Activated naive CD8-positive, alpha-beta T cell (primary cell): ENCODE measurements around the gene DNMBP.
"Not testable (repeated sequence)": the region's sequence is repeated elsewhere in the genome, so short reads cannot be mapped to it uniquely, and the experiment has no call there.

Experiments
- H3K27ac Mint-ChIP-seq: one replicate; pipeline ENCODE4 v1.8.0; 2021; ENCODE audit warnings: mixed read lengths
- H3K27me3 Mint-ChIP-seq: one replicate; pipeline ENCODE4 v1.8.0; 2021; ENCODE audit warnings: mixed read lengths
- H3K36me3 Mint-ChIP-seq: one replicate; pipeline ENCODE4 v1.8.0; 2021; ENCODE audit warnings: mixed read lengths
- H3K4me1 Mint-ChIP-seq: one replicate; pipeline ENCODE4 v1.8.0; 2021; ENCODE audit warnings: low read depth, mixed read lengths
- H3K4me3 Mint-ChIP-seq: one replicate; pipeline ENCODE4 v1.8.0; 2021; ENCODE audit warnings: mild to moderate bottlenecking, mixed read lengths
- H3K9me3 Mint-ChIP-seq: one replicate; pipeline ENCODE4 v1.8.0; 2021; ENCODE audit warnings: low read depth, mixed read lengths

Gene DNMBP

DNA sequence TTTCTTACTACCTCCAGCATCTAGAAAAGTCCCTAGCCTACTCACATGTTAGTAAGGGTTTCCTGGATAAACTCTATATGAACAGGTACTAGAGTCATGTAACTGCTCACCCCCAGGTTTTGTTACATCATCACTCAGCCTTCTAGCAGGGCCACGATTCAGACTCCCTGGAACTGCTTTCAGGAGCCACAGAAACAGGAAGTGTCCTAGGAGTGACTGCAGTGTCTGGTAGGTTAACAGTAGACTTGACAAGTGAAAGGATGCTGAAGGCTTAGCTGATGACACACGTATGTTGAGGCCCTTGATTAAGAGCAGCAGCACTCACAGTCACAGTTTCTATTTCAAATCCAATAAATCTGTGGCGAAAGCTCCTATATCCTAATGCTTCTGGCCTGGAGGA lies 101.2 kb downstream of the DNMBP start:
- H3K4me3 Mint-ChIP-seq: no peak overlapping the region
- peaks cover 19% of the 10 kb centered on the region for H3K36me3 Mint-ChIP-seq

DNA sequence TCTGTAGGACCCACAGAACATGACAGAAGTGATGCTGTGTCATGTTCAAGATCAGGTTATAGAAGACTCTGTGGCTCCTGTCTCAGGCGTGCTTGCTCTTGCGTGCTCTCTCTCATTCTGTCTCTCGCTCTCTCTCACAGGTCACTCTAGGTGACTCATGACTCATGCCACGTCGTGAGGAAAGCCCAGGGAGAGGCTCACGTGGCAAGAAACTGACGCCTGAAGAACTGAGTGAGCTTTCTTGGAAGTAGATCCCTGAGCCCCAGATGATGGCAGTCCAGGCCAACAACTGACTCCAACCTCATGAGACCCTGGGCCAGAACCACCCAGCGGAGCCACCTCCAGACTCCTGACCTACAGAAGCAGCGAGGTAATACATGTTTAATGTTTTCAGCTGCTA lies 103.3 kb downstream of the DNMBP start:
- Mint-ChIP-seq H3K27me3 (no peaks in the 10 kb centered on the region), H3K4me1 (no peaks in the 10 kb centered on the region), H3K9me3 (no peaks in the 10 kb centered on the region), H3K27ac (no peak overlapping the region), H3K4me3 (no peak overlapping the region), H3K36me3 (peaks cover 20% of the 10 kb centered on the region)

More for the DNA sequence above, 101.2 kb downstream of the DNMBP start:
- Mint-ChIP-seq H3K27ac (no peak overlapping the region), H3K9me3 (no peaks in the 10 kb centered on the region), H3K27me3 (no peaks in the 10 kb centered on the region), H3K4me1 (no peaks in the 10 kb centered on the region)

- H3K9me3 Mint-ChIP-seq: no peaks in the 10 kb centered on the region
- H3K4me3 Mint-ChIP-seq: no peak overlapping the region
- H3K27ac Mint-ChIP-seq: no peak overlapping the region
- H3K4me1 Mint-ChIP-seq: no peaks in the 10 kb centered on the region
- H3K27me3 Mint-ChIP-seq: no peaks in the 10 kb centered on the region
- peaks cover 20% of the 10 kb centered on the region for H3K36me3 Mint-ChIP-seq
These were observed 103.8 kb downstream of the DNMBP start for GRCh38 chr10:99905971-99906370.

DNA sequence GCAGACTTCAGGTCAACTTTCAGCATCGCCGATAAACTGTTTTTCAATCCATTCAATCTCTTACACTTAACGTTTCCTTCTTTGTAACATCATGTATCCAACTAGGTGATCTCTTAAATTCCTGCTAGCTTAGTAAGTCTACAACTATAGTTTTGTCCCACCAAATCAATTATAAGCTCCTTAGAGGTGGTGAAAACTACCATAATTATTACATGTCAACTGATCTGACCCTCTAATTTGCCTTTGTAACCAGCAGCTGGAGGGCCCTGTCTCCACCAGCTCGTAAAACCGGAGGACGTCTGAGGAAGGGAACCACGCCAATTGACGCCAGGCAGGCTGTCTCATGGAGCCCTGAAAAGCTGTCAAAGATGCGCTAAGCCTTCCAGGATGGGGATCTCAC lies 113.9 kb downstream of the DNMBP start:
- H3K27me3 Mint-ChIP-seq: no peaks in the 10 kb centered on the region
- H3K4me3 Mint-ChIP-seq: no peak overlapping the region
- no peak overlapping the region for H3K27ac Mint-ChIP-seq
- H3K9me3 Mint-ChIP-seq: no peaks in the 10 kb centered on the region
- peaks cover 26% of the 10 kb centered on the region for H3K36me3 Mint-ChIP-seq
- H3K4me1 Mint-ChIP-seq: no peaks in the 10 kb centered on the region

GRCh38 chr10:99895066-99895465 lies 114.7 kb downstream of the DNMBP start:
- H3K4me1 Mint-ChIP-seq, H3K27me3 Mint-ChIP-seq, H3K4me3 Mint-ChIP-seq, H3K9me3 Mint-ChIP-seq, H3K27ac Mint-ChIP-seq: not testable (repeated sequence)
- peaks cover 26% of the 10 kb centered on the region for H3K36me3 Mint-ChIP-seq

DNA sequence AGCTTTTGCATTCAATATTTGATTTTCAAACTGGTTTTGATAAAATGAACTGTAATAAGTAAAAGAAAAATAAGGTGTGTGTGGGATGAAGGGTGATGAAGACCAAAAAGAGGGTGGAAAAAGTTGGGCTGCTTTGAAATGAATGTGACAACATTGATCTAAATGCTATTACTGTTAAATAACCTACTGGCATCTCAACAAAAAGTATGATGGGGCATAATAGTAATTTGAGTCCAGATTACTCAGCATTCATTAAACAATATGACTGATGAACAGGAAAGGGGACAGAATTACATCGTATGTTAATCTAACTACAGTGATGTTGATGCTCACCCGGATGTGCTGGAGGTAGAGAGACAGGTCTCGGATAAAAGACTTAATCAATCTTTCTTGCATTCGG lies 115.1 kb downstream of the DNMBP start:
- Mint-ChIP-seq H3K9me3 (no peaks in the 10 kb centered on the region), H3K4me3 (no peak overlapping the region), H3K27ac (no peak overlapping the region), H3K36me3 (peaks cover 23% of the 10 kb centered on the region), H3K27me3 (no peaks in the 10 kb centered on the region), H3K4me1 (no peaks in the 10 kb centered on the region)

DNA sequence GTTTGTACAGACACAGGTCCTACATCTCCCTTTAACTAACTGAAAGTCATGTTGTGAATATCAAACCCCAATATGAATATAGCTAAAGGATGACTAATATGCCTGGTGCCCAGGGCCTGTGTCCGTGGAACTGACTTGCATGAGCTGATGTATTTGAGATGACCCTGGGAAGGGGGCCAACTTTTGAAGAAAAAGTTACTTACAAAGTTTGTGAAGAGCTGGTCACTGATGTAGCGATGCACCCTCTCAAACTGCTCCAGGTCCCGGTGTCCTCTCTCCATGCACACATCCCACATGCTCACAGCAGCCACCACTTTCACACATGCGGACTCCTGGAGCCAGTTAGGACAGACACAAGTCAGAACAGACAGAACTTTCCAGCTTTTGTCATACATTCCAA lies 121.1 kb downstream of the DNMBP start:
- no peaks in the 10 kb centered on the region for H3K9me3 Mint-ChIP-seq
- peaks cover 18% of the 10 kb centered on the region for H3K36me3 Mint-ChIP-seq
- no peaks in the 10 kb centered on the region for H3K4me1 Mint-ChIP-seq
- no peak overlapping the region for H3K4me3 Mint-ChIP-seq
- H3K27me3 Mint-ChIP-seq: no peaks in the 10 kb centered on the region
- H3K27ac Mint-ChIP-seq: no peak overlapping the region

DNA sequence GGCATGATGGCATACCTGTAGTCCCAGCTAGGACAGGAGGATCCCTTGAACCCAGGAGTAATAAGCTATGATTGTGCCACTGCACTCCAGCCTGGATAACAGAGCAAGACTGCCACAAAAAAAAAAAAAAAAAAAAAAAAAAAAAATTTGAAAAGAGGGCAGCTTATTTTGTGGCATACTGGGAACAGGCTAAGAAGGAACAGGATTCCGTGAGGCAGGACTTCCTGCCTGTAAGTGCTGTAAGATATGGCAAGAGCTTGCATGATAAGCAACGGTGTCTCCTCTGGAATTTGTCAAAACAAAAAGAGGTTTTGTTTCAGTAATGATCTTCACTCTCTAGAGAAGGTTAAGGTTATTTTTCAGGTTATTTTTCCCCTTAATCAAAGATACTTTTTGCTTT lies 126.2 kb downstream of the DNMBP start:
- no peaks in the 10 kb centered on the region for H3K9me3 Mint-ChIP-seq
- H3K27ac Mint-ChIP-seq: no peak overlapping the region
- peaks cover 4% of the 10 kb centered on the region for H3K4me1 Mint-ChIP-seq
- peaks cover 28% of the 10 kb centered on the region for H3K36me3 Mint-ChIP-seq
- H3K27me3 Mint-ChIP-seq: no peaks in the 10 kb centered on the region
- H3K4me3 Mint-ChIP-seq: no peak overlapping the region

DNA sequence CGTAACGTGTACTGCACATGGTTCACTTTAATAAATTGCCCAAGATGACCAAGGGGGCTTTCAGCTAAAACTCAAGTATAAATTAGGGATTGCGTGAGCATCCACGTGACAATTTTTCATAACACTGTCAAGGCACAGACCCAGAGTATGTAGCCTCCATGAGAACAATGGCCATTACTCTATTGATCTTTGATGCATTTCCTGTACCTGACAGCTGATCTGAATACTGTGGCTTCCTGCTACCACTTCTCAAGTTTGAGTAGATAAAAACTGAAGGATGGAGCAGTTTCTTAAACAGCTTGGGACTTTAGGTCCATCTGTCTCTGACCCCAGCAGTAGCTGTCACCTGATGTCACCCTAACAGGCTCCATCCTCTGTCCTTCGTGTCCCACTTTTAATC lies 128.4 kb downstream of the DNMBP start:
- H3K27ac Mint-ChIP-seq: no peak overlapping the region
- H3K9me3 Mint-ChIP-seq: no peaks in the 10 kb centered on the region
- H3K27me3 Mint-ChIP-seq: no peaks in the 10 kb centered on the region
- H3K4me1 Mint-ChIP-seq: peaks cover 6% of the 10 kb centered on the region
- H3K36me3 Mint-ChIP-seq: peaks cover 39% of the 10 kb centered on the region
- H3K4me3 Mint-ChIP-seq: no peak overlapping the region

GRCh38 chr10:99880080-99880835 lies 129.5 kb downstream of the DNMBP start:
- H3K36me3 Mint-ChIP-seq: peaks cover 44% of the 10 kb centered on the region
- peaks cover 6% of the 10 kb centered on the region for H3K4me1 Mint-ChIP-seq
- H3K9me3 Mint-ChIP-seq: no peaks in the 10 kb centered on the region
- no peak overlapping the region for H3K27ac Mint-ChIP-seq
- H3K27me3 Mint-ChIP-seq: peaks cover 9% of the 10 kb centered on the region
- no peak overlapping the region for H3K4me3 Mint-ChIP-seq

DNA sequence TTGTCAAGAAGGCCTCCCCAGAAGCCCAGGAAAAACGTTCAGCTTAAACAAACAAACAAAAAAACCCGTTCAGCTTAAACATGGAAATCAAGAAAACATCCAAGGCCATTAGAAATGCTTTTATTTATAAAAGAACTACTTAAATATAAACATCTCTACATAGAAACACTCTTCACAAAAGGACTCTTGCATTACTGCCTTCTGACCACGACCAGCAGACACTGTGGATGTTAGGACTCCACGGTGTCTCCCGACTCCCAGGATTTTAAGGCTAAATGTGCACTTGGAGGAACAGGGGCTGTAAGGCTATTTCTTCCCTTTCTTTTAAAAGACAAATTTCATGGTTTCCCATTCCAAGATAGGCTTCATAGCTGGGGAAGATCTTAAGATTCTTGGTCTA lies 134.3 kb downstream of the DNMBP start:
- H3K27me3 Mint-ChIP-seq: peaks cover 38% of the 10 kb centered on the region
- no peak overlapping the region for H3K27ac Mint-ChIP-seq
- peaks cover 12% of the 10 kb centered on the region for H3K4me1 Mint-ChIP-seq
- no peaks in the 10 kb centered on the region for H3K9me3 Mint-ChIP-seq
- H3K36me3 Mint-ChIP-seq: peaks cover 42% of the 10 kb centered on the region
- H3K4me3 Mint-ChIP-seq: no peak overlapping the region

DNA sequence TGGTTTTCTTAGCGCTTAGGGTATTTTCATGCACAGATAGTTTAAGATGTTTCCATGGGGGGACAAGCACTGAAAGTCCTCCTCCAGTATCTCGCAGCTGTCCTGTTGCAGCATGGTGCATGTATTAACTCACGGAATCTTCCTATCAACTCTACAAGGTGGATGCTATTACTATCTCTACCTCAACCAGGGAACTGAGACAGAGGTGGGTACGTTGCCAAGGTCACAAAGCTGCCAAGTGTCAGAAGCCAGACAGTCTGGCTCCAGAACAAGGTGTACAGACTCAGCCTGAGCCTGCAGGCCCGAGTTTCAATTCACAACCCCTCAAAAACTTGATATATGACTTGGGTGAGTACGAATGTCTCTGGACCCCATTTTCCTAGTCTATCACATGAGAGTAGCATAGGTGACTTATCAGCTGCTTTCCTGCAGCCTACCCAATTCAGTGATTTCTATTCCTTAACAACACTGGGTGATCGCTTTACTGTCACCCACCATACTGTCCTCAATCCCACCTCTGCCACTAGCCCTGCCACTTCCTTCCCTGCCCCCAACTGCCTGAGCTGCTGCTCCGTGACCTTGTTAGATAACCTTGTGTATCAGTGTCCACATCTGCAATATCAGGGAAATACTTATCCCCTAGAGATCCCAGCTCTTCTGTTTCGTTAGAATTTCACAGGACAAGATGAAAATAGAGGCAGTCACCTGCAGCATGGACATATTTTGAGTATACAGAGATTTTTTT lies 135.2 kb downstream of the DNMBP start:
- peaks cover 33% of the 10 kb centered on the region for H3K36me3 Mint-ChIP-seq
- no peak overlapping the region for H3K4me3 Mint-ChIP-seq
- H3K27me3 Mint-ChIP-seq: peaks cover 45% of the 10 kb centered on the region
- peaks cover 22% of the 10 kb centered on the region for H3K4me1 Mint-ChIP-seq
- H3K9me3 Mint-ChIP-seq: no peaks in the 10 kb centered on the region
- H3K27ac Mint-ChIP-seq: no peak overlapping the region

GRCh38 chr10:99873846-99874245 lies 135.9 kb downstream of the DNMBP start:
- Mint-ChIP-seq H3K4me1 (peaks cover 22% of the 10 kb centered on the region), H3K27ac (no peak overlapping the region), H3K4me3 (no peak overlapping the region), H3K36me3 (peaks cover 30% of the 10 kb centered on the region), H3K27me3 (peaks cover 48% of the 10 kb centered on the region), H3K9me3 (no peaks in the 10 kb centered on the region)

GRCh38 chr10:99872367-99873162 lies 137.2 kb downstream of the DNMBP start:
- Mint-ChIP-seq H3K27ac (no peak overlapping the region), H3K27me3 (peaks cover 55% of the 10 kb centered on the region)

DNA sequence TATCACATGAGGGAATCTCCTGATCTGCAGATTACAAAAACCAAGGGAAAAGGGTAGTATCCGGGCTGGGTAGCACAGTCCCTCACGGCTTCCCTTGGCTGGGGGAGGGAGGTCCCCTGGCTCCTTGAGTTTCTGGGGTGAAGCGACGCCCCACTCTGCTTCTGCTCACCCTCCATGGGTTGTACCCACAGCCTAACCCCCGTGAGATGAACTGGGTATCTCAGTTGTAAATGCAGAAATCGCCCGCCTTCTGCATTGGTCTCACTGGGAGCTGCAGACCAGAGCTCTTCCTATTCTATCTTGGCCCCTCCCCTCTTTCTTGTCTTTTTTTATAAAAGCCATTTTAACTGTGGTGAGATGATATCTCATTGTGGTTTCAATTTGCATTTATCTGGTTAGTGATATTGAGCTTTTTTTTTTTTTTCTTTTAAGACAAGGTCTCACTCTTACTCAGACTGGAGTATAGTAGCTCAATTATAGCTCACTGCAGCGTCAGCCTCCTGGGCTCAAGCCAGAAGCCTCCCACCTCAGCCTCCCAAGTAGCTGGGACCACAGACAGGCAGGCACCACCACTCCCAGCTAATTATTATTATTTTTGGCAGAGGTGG lies 139.5 kb downstream of the DNMBP start:
- peaks cover 11% of the 10 kb centered on the region for H3K9me3 Mint-ChIP-seq
- peaks cover 20% of the 10 kb centered on the region for H3K4me1 Mint-ChIP-seq
- peaks cover 10% of the 10 kb centered on the region for H3K36me3 Mint-ChIP-seq
- H3K27me3 Mint-ChIP-seq: peaks cover 62% of the 10 kb centered on the region
- H3K4me3 Mint-ChIP-seq: peak overlapping the region; percentile 74
- H3K27ac Mint-ChIP-seq: no peak overlapping the region

More at GRCh38 chr10:99872367-99873162, 137.2 kb downstream of the DNMBP start:
- Mint-ChIP-seq H3K36me3 (peaks cover 23% of the 10 kb centered on the region), H3K9me3 (no peaks in the 10 kb centered on the region), H3K4me1 (peaks cover 20% of the 10 kb centered on the region), H3K4me3 (no peak overlapping the region)
